Right renal pelvis (tissue), 4 donors: Measurements from ENCODE around the gene TKFC. TPM values are rescaled to one million over a fixed set of nuclear protein-coding genes. Genes with fewer than 3 reads are reported as not detected.

Experiments used
- DNase-seq, 4 donors: peaks; one replicate each; pipeline ENCODE4 v3.0.0-alpha.2; 2013; ENCODE audit warnings: low read depth in 4 of 4, low spot score in 3 of 4, missing footprints in 1 of 4
- polyA plus RNA-seq, 4 donors: library from polyadenylated mRNA; unstranded; fragments of 120-200 nt; gene quantifications; one replicate each; pipeline ENCODE4 v1.2.1, GENCODE V29; 2013; ENCODE audit not compliant: insufficient read length in 4 of 4

Gene TKFC
- polyA plus RNA-seq, 4 donors, result 49.4 to 71.4 (median 58.3) TPM

- no peak for DNase-seq
Measured at GRCh38 chr11:61310749-61311148, 22.3 kb upstream of the TKFC start.

GRCh38 chr11:61315260-61315659, 17.8 kb upstream of the TKFC start:
- DNase-seq, result no peak

GRCh38 chr11:61325649-61326414, 7.2 kb upstream of the TKFC start:
- no peak for DNase-seq

GRCh38 chr11:61327669-61328071, 5.4 kb upstream of the TKFC start:
- DNase-seq, result no peak

- no peak for DNase-seq
Measured at GRCh38 chr11:61328351-61328750, 4.7 kb upstream of the TKFC start.

GRCh38 chr11:61329871-61330270, 3.2 kb upstream of the TKFC start:
- no peak for DNase-seq

- no peak for DNase-seq
Measured at GRCh38 chr11:61331651-61332050, 1.4 kb upstream of the TKFC start.

- DNase-seq, result peak in 1 of 4 donors; percentile 1
Measured at GRCh38 chr11:61332281-61332796, 689 bp upstream of the TKFC start.

GRCh38 chr11:61333550-61334433, 764 bp downstream of the TKFC start:
- DNase-seq, result peak in 1 of 4 donors; percentile 8

- no peak for DNase-seq
Measured at GRCh38 chr11:61334434-61335354, 1.7 kb downstream of the TKFC start.

- no peak for DNase-seq
Measured at GRCh38 chr11:61335355-61335710, 2.3 kb downstream of the TKFC start.

- peak; percentile 61 to 65 (median 63) for DNase-seq
Measured at GRCh38 chr11:61336171-61336935, 3.3 kb downstream of the TKFC start.

GRCh38 chr11:61337706-61338470, 4.9 kb downstream of the TKFC start:
- no peak for DNase-seq

GRCh38 chr11:61338783-61339489, 5.9 kb downstream of the TKFC start:
- DNase-seq, result no peak

GRCh38 chr11:61339490-61339878, 6.5 kb downstream of the TKFC start:
- no peak for DNase-seq

GRCh38 chr11:61340979-61341378, 8.0 kb downstream of the TKFC start:
- no peak for DNase-seq

- no peak for DNase-seq
Measured at GRCh38 chr11:61341706-61342105, 8.7 kb downstream of the TKFC start.

- DNase-seq, result no peak
Measured at GRCh38 chr11:61342207-61342803, 9.3 kb downstream of the TKFC start.
